ENCODE measurements around the gene CD226.
"Not testable (repeated sequence)": the region's sequence is repeated elsewhere in the genome, so short reads cannot be mapped to it uniquely, and the experiment has no call there.

CD226 gene

DNA sequence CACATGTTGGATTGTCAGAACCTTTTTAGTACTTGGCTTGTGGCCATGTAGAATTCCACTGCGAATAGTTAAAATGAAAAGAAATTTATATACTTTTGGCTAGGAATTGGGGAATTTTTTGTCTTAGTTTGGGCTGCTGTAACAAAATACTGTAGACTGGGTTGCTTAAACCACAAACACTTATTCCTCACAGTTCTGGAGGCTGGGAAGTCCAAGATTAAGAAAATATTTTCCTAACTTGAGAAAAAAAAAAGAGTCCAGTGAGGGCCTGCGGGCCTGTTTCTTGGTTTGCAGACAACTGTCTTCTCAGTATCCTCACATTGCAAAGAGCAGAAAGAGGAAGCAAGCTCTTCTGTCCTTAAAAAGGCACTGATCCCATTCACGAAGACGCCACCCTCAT is 81.9 kb downstream of the CD226 start:
- no peak for DNase-seq

DNA sequence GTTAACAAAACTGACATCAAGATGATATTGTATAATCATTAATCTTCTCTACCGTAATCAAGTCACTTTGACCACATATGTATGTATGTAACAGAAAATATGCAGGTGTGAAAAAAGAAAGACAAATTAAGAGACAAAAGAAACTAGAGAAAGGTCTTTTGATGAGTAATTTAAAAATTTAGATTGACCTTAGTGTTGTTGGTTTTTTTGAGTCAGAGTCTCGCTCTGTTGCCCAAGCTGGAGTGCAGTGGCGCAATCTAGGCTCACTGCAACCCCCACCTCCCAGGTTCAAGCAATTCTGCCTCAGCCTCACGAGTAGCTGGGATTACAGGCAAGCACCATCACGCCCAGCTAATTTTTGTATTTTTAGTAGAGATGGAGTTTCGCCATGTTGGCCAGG is 82.9 kb downstream of the CD226 start:
- DNase-seq = not testable (repeated sequence)

DNA sequence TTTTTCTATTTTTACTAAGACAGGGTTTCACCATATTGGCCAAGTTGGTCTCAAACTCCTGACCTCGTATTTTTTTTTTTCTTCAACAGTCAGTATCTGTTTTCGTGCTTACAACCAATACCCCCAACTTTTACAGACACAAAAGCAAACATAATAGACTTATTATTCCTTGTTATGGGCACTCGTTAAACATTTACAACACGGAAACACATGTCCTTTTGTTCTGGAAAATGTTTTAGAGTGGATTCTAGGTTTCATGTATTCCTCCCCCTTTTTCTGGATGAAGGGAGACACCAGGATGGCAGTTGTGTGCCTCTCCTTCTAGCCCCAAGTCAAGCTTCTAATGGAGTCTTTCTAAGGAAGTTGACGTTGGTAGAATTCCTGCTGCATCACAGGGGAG is 88.8 kb downstream of the CD226 start:
- no peak for DNase-seq

DNA sequence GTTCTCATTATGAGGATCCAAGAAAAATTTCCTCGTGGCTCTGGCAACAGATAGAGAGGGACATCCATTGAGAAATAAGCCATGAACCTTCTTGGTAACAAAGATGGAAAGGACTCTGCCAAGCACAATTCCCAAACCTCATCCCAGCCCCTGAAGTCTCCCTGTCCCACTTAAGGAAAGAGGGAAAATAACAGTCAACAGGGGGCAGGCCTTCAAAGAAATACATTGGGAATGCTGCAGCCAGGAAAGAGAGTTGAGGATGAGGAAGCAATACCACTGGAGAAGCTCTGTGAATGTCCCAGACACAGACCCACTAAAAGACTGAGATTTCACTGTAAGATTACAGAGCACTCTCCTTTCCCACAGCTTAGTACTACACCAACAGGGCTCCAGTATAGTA is 93.2 kb downstream of the CD226 start:
- no peak for DNase-seq

DNA sequence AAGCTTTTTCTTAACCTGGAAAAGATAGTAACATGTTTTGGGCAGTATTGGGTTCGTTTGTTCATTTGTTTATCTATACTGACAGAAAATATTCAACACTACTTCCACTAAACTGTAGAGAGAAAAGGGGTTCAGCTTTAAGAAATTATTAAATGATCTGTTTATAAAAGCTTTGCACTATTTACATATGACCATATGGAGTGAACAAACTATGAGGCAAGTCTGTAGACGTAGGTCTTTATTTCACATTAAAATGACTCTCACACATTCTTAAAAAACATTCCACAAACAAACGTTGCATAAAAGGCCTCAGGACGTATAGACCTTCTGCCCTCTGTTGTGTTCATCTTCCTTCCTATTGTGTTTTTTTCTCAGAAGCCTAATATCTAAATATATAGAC is 94.6 kb downstream of the CD226 start:
- no peak for DNase-seq

DNA sequence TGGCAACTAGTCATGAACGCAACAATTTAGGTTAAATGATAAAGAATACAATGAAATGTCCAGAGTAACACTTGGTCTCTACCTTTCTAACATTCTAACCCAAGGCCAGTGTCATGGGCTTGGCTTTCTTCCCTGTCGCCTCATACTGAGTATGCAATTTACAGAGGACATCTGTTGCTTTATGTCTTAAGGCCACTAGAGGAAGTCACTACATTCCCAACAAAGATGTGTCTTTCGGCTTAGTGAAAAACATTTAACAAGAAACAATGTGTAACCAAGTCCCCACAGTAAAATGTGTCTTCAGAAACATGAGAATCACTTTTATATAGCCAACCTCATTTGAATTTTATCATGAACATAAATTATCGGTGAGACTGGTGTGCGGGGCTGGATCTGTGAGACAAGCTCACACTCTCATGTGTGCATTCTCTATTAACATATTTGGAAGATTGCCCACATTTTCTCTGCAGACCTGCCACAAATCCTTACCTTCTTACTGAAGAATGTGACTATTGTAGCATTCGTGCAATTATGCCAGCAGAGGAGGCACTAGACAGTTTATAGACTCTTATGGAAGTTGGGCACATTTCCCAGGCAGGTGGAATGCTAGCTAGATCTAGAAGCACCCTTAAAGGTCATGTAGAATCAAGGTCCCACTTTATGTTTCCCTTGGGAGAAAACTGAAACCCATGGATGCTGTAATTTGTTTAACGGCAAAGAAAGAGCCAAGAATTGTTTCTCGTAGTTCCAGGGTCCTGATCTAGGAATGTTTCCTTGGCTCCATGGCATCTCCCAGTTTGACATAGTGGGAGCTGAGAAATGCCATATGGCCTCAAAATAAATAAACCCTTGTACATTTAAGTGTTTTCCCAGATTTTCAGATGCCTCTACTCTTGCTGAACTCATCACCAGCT is 101.8 kb downstream of the CD226 start:
- no peak for DNase-seq

DNA sequence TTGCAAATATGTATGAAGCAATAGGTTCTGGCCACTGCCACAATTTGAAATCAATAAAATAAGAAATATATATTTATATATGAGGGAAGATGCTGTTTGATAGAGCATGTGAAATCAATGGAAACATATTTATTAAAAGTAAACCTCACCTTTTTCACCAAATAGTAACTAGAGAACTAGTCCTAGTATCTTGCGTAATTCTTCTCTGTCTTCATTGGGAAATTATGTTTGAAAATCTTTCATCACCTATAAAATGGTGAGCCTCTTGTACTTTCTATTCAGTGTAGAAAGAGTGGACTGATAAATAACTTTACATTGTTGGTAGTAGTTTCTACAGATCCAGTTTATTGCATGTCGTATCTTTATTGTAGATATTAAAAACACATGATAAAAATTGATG is 103.0 kb downstream of the CD226 start:
- no peak for DNase-seq

DNA sequence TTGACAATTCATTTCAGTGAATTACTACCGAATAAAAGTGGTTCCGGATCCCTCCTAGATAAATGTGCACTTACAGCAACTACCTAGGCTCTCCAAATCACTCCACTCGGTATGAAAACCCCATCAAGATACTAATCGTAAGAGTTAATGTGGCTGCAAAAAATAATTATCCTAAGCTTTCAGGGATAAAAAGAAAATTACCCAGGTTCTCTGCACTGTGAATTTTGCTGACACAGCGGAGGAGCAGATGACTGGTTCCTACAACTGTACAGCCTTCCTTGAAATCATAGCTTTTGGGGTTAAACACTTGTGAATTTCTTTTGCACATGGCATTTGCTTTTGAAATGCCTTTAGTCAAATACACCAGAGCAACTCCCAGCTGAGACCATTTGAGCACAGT is 104.7 kb downstream of the CD226 start:
- no peak for DNase-seq

DNA sequence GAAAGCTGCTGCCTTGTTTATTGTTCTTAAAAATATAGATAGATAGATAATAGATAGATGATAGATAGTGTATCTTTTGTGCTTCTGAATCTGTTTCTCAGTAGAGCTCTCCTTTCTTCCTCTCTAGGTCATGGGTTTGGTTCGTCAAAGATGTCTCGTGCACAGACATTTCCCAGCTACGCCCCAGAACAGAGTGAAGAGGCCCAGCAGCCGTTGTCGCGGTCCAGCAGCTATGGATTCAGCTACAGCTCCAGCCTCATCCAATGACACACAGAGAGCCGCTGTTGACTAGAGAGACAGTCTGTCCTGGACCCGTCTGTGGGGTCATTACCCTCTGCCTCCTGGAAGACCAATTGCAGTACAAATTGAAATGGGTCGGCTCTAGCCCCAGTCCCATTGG is 106.6 kb downstream of the CD226 start:
- no peak for DNase-seq

DNA sequence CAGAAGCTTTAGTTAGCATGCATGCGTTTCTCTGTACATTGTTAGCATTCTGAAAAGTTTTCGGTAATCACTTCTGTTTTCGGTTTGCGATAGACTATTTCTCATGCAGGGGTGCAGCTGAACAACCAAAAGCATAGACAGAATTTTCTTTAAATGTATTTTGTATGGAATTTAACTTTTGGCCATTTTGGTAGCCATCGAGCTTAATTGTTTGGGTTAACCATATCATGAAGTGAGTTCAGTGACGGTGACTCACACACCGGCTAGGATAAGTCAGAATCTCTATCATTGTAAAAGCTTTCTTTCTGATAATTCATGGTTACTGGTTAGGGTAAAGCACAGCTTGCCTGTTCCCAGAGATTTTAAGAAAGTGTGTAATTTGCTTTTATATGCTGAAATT is 107.2 kb downstream of the CD226 start:
- DNase-seq = no peak

DNA sequence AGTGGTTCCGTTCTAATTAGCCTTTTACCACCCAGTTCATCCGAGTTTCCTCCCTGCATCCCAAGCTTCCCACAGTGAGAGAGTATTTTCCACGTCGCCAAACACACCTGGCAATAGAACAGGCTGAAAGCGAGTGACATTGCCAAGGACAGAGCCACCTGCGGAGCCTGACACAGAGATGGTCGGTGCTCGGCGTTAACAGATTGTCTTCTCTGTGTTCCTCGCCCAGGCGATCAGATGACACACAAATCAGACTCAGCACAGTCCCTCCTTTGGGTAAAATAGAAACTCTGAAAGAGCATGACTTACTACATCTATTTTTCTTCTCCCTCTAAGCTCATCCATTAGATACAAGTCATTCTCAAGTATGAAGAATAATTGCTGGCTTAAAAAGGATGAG is 107.7 kb downstream of the CD226 start:
- DNase-seq = no peak

DNA sequence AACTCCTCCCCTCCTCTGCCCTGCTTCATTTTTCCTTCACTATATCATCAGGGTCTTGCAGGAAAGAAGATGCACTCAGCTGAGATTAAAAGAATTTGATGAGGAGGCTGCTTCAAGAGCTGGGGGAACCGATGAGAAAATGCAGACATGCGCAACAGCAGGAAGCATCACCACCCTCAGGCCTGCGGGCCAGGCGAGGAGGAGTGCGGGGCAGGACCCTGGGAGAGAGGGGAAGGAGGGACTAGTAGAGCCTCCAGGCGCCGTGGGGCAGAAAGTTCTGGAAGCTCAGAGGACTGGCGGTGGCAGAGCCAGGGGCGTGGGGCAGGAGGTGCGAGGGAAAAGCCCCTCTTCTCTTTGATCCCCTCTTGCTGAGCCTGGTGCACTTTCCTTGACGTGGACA is 108.2 kb downstream of the CD226 start:
- no peak for DNase-seq

DNA sequence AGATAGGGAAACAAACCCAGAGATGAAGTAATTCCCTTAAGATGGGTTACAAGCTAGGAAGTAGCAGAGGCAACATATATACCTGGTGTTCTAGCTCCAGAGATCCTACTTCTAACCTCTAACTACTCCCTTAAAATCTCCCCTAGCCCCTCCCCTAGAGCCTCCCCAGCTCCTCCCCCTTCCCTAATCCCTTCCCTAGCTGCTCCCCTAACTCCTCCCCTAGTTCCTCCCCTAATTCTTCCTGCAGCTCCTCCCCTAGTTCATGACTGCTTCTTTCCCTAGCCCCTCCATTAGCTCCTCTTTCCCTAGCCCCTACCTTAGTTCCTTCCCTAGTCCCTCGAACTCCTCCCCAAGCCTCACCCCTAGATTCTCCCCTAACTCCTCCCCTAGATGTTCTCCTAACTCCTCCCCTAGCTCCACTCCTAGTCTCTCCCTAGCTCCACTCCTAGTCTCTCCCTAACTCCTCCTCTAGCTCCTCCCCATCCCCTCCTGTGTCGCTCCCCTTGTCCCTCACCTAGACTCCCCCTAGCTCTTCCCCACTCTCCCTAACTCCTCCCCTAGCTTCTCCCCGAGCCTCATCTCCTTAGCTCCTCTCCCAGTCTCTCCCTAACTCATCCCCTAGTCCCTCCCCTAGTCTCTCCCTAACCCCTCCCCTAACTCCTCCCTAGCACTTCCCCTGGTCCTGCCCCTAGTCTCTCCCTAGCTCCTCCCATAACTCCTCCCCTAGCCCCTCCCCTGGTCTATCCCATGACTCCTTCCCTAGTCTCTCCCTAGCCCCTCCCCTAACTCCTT is 108.9 kb downstream of the CD226 start:
- DNase-seq = no peak

DNA sequence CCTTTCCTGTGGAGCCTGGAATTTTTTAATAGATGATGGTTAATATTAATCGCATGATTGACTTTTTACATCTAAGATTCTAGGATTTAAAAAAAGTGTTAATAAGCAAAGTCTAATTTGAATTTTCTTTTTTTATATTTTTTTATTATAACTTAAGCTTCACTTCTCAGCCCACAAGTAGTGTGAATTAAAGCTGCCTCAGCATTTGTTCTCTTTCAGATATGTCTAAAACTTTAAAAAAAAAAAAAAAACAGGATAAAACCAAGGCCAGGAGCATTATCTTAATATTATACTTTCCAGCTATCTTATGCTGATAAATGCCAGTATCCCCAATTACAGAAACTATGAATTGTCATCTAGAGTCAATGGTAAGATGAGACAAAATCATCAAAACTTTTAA is 109.7 kb downstream of the CD226 start:
- no peak for DNase-seq

DNA sequence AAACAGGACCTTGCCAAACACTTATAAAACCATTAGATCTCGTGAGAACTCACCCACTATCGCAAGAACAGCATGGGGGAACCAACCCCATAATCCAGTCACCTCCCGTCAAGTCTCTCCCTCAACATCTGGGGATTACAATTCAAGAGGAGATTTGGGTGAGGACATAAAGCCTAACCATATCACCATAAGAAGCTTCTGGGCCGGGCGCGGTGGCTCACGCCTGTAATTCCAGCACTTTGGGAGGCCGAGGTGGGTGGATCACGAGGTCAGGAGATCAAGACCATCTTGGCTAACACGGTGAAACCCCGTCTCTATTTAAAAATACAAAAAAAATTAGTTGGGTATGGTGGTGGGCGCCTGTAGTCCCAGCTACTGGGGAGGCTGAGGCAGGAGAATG is 112.7 kb downstream of the CD226 start:
- not testable (repeated sequence) for DNase-seq

DNA sequence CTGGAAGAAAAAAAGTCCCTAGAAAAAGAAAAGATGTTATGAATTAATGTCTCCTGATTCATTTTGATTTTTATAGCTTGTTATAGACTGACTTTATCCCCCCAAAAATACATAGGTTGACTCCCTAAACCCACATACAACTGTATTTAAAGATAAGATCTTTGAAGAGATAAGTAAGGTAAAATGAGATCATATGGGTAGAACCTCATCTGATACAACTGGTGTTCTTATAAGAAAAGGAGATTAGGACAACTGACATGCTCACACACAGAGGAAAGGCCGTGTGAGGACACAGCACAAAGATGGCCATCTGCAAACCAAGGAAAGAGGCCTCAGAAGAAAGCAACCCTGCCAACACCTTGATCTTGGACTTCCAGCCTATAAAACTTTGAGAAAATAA is 117.5 kb downstream of the CD226 start:
- no peak for DNase-seq

DNA sequence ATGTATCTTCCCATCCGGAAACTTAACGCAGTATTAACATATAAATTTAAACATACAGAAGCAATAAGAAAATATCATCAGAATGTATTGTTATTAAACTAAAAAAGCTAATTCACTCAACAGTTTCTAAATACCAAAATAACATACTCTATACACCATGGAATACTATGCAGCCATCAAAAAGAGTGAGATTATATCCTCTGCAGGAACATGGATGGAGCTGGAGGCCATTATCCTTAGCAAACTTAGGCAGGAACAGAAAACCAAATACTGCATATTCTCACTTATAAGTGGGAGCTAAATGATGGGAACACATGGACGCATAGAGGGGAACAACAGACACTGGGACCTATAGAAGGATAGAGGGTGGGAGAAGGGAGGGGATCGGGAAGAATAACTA is 127.1 kb downstream of the CD226 start:
- DNase-seq = no peak

DNA sequence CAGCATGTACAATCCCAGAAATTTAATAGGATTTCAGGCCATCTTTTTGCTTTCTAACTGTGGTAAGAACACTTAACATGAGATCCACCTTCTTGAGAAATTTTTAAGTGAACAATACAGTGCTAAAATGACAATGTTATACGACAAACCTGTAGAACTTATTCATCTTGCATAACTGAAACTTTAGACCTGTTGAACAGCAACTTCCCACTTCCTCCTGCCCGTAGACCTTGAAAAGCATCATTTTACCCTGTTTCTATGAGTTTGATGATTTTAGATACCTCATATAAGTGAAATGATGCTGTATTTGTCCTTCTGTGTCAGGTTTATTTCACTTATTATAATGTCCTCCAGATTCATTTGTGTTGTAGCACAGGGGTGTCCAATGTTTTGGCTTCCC is 128.2 kb downstream of the CD226 start:
- no peak for DNase-seq

DNA sequence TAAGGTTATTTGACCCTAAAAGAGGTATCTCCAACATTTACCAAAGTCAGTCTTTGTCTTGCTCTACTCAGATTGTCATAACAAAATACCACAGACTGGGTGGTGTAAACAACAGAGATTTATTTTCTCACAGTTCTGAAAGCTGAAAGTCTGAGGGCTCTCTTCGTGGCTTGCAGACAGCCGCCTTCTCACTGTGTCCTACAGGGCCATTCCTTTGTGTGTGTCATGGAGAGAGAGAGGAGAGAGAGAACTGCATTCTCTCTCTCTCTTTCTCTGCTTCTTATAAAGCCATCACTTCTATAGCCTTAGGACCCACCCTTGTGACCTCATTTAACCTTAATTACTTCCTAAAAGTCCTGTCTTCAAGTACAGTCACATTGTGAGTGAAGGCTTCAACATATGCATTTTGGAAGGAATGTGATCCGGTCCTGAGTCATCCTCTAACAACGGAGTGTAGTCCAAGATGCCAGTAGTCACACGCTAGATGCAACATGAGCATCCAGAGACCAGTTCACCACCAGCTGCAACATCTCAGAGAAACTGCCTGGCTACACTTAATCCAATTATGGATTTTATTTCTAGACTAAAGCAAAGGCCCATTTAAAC is 130.2 kb downstream of the CD226 start:
- no peak for DNase-seq

DNA sequence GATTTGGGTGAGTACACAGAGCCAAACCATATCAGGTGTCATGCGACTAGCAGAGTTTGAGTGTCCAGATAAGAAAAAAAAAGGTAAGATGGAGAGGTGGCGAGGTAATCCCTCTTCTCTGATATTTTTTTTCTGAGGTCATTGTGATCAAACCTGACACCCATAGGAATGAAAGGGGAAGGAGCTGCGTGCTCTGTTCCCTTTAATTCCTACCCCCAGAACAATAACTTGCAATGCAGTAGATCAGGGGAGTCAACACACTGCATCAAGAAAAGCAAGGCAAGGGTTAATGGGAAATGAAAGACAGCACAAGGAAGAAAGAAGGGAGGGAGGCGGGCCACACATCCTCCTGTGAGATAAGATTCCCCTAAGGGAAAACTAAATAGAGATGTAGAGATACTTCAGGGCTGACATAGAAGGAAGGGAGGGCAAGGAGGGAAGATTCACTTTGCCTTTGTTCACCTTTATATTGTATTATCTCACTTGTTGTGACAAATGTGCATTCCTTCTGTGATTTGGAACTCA is 132.8 kb downstream of the CD226 start:
- DNase-seq = no peak

DNA sequence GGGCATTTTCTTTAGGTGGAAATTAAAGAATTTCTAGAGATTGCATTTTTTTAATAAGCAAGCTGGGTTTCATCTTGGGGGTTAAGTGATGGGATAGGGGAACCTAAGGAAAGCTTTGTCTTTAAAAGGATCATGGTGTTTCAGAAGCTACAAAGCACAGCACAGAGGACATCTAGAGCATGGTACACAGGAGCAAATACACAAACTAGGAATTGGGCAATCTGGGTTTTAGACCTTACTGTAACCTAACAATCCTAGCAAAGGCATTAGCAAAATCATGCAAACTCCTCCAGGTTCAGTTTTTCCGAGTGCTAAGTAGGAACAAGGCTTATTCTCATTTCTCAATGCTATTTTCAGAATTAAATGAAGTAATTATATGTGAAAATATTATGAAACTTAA is 134.1 kb downstream of the CD226 start:
- no peak for DNase-seq

DNA sequence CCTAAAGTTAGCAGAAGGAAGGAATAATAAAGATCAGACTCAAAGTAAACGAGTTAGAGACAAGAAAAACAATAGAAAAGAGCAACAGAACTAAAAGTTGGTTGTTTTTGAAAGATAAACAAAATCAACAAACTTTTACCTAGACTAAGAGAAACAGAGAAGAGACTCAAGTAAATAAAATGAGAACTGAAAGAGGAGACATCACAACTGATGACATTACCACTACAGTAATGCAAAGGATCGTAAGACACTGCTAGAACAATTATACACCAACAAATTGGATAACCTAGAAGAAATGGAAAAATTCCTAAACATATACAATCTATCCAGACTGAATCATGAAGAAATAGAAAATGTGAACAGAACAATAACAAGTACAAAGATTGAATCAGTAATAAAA is 139.3 kb downstream of the CD226 start:
- DNase-seq = no peak

DNA sequence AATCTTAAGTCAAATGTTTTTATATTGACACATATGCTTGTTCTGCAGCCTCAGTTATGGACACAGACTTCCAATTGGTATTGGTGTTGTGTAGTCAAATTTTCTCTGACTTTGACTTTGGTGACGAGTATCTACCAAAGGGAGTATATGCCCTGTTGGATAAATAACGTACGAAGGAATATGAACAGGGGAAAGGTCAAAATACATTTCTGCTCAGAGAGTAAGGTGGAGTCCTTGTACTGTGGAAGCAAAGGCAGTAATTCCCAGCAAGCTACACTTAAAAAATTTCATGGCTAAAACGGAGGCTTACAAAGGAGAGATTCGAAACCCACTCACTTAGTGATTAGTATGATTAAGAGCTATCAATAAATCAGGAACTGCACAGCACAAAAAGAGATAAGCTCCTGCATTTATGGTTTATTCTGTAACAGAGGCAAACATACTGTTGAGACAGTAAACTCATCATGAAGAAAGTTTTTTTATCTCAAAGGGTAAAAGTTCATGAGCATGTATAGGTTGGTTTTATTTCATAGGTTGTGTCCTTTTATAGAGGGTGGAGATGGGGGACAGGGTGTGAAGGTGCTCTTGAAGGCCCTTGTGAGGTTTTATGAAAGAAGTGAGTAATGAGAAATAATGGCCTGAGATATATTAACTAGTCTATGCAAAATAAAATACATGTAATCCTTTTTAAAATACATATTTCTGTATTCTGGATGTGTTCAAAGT is 142.7 kb downstream of the CD226 start:
- no peak for DNase-seq

Measured in effector CD8-positive, alpha-beta T cell (primary cell).